Astrocyte of the spinal cord (primary cell): ENCODE results near the gene WDR31.
"Not testable (repeated sequence)": the region's sequence is repeated elsewhere in the genome, so short reads cannot be mapped to it uniquely, and the experiment has no call there.

ENCODE experiments used
- DNase-seq: peaks from one replicate; pipeline ENCODE4 v3.0.0; 2011; ENCODE audit warnings: low read depth, low spot score
- H3K4me3 ChIP-seq: 2 replicates; pipeline ENCODE4 v1.5.1; 2011; ENCODE audit warnings: low read depth, mild to moderate bottlenecking, low read length, moderate library complexity
- in situ Hi-C: cut with HindIII; loops from 2 replicates; pipeline ENCODE4 v1.10.0; 2017; ENCODE audit warnings: low sequenced_read_pairs
- TF ChIP-seq, protein P1 (sequence below): IDR thresholded peaks from 2 replicates; pipeline ENCODE4 v1.5.1; 2012; ENCODE audit warnings: low read depth, mild to moderate bottlenecking, low read length, inconsistent platforms

The WDR31 gene

GRCh38 chr9:113380869-113381378, 40.8 kb upstream of the WDR31 start:
- TF ChIP-seq, protein P1, sequence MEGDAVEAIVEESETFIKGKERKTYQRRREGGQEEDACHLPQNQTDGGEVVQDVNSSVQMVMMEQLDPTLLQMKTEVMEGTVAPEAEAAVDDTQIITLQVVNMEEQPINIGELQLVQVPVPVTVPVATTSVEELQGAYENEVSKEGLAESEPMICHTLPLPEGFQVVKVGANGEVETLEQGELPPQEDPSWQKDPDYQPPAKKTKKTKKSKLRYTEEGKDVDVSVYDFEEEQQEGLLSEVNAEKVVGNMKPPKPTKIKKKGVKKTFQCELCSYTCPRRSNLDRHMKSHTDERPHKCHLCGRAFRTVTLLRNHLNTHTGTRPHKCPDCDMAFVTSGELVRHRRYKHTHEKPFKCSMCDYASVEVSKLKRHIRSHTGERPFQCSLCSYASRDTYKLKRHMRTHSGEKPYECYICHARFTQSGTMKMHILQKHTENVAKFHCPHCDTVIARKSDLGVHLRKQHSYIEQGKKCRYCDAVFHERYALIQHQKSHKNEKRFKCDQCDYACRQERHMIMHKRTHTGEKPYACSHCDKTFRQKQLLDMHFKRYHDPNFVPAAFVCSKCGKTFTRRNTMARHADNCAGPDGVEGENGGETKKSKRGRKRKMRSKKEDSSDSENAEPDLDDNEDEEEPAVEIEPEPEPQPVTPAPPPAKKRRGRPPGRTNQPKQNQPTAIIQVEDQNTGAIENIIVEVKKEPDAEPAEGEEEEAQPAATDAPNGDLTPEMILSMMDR, result no peak
- in situ Hi-C loops, result no loop called here
- DNase-seq, result no peak
- no peak overlapping the region for H3K4me3 ChIP-seq

- H3K4me3 ChIP-seq, DNase-seq, in situ Hi-C loops: not testable (repeated sequence)
Measured at GRCh38 chr9:113379829-113380210, 39.7 kb upstream of the WDR31 start.

DNA sequence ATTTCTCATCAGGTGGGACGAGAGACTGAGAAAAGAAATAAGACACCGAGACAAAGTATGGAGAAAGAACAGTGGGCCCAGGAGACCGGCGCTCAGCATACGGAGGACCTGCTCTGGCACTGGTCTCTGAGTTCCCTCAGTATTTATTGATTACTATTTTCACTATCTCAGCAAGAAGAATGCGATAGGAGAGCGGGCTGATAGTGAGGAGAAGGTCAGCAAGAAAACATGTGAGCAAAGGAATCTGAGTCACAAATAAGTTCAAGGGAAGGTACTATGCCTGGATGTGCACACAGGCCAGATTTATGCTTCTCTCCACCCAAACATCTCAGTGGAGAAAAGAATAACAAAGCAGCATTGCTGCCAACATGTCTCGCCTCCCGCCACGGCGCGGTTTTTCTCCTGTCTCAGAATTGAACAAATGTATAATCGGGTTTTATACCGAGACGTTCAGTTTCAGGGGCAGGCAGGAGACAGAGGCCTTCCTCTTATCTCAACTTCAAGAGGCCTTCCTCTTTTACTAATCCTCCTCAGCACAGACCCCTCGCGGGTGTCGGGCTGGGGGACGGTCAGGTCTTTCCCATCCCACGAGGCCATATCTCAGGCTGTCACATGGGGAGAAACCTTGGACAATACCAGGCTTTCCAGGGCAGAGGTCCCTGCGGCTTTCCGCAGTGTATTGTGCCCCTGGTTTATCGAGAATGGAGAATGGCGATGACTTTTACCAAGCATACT, 39.2 kb upstream of the WDR31 start:
- in situ Hi-C loops, H3K4me3 ChIP-seq, DNase-seq: not testable (repeated sequence)

GRCh38 chr9:113376634-113377567, 36.8 kb upstream of the WDR31 start, which contains the start of gene HDHD3:
HDHD3 (minus strand) TSS chr9:113376986; CDS start chr9:113374354, 2,632 bp downstream.
- peak; percentile 73 for DNase-seq
- peak within 1 kb of the TSS; percentile 69 for H3K4me3 ChIP-seq
- in situ Hi-C loops, result no loop called here
- TF ChIP-seq, protein P1, result no peak

- in situ Hi-C loops, result no loop called here
- no peak for DNase-seq
- H3K4me3 ChIP-seq, result no peak overlapping the region
- TF ChIP-seq, protein P1, result no peak
Measured at GRCh38 chr9:113375057-113376023, 35.3 kb upstream of the WDR31 start.

GRCh38 chr9:113373676-113374392, 33.8 kb upstream of the WDR31 start:
- no peak overlapping the region for H3K4me3 ChIP-seq
- in situ Hi-C loops, result no loop called here
- TF ChIP-seq, protein P1, result no peak
- DNase-seq, result no peak
